GM19467 (cell line): ENCODE data around the gene OLFML2A.
A peak's percentile ranks its signal among the peaks of the same experiment; 100 is the strongest.
"Not testable (repeated sequence)": the region's sequence is repeated elsewhere in the genome, so short reads cannot be mapped to it uniquely, and the experiment has no call there.

Source experiments
- ATAC-seq: cut with Tn5 transposase; IDR thresholded peaks from one replicate; pipeline ENCODE4 v1.9.1; 2021; ENCODE audit warnings: mild to moderate bottlenecking, moderate library complexity; ENCODE audit not compliant: unreplicated experiment

OLFML2A gene

DNA sequence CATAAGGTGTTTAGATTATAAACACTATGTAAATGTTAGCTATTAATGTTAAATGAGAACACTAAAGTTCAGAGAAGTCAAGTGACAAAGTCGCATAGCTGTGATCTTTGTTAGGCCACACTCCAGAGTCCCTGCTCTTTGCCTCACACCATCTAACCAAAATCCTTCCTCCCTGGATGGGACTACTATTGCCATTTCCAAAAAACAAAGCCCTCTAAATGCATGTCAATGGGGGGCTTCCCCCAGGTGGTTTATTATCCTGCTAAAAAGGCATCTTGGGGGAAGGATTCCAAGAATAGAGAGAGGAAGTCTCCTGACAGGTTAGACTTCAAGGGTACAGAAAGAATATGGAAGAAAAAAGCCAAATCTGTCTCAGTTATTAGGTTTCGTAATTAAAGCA, 16.2 kb upstream of the OLFML2A start:
- ATAC-seq = no peak

DNA sequence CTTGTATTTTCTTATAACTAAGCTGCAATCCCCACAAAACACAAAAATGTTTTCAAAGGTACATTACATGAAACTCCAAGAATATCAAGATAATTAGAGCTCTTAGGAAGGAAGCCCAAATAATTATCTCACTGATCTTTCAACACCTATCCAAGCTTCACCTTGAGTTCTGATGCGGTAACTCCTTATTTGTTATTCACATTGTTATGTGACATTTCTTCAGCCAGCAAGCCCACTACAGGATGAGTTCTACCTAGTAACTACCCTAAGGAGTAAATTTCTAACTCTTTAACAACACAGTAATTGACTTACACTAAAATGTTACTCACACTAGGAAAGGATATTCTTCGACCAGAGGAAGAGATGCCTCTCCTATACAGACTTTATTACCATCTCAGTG, 15.7 kb upstream of the OLFML2A start:
- no peak for ATAC-seq

GRCh38 chr9:124761710-124762109, 15.2 kb upstream of the OLFML2A start:
- ATAC-seq = no peak

- no peak for ATAC-seq
Observed at GRCh38 chr9:124762633-124763032, 14.3 kb upstream of the OLFML2A start.

- no peak for ATAC-seq
Observed at GRCh38 chr9:124764774-124765438, 12.0 kb upstream of the OLFML2A start.

DNA sequence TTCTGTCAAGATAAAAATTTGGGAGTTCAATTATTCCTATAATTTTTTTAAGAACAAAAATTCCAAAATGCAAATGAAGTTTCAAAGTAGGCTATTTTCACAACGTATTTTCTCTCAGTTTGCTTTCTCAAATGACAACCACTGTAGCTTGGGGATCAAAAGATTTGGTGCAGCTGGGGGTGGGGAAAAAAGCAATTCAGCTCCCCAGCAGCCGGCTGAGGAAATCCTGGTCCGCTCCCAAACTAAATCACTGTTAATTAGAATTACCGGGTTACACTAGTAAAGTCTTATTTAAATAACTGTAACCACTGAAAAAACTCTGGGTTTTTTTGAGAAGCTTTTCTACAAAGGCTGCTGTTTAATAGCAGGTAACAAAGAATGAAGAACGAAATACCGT, 11.5 kb upstream of the OLFML2A start:
- ATAC-seq = no peak

- ATAC-seq = no peak
Observed at GRCh38 chr9:124766326-124766725, 10.6 kb upstream of the OLFML2A start.

DNA sequence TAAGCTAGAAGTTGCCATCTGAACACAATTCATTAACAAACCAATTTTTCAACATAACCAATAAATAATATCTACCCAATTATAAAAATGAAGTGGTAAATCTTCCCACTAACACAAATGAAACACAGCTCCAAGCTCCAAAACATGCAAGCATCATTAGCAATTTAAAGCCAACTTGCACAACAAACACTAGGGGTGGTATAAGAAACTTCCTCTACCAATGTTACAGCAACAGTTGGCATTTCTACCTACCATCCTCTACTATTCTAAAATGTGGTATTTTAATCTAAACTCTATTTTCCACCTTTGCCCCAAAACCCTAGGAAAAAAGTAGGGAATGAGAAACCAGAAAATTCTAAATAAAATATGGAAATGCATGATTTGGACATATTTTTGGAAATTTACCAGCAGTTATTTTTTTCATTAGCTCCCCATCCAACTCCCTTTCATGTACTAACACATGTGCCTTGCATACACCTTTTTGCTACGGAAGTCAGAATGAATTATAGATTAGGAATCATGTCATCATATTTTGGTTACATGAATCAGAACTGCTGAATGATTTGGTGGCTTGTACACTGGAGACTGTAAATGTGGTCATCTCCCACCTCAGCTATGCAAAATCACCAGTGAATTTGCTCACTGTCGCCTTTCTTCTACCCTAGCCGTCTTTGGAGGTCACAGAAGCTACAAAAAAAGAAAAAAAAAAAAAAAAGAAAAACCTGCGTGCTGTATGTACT, 9.9 kb upstream of the OLFML2A start:
- no peak for ATAC-seq

DNA sequence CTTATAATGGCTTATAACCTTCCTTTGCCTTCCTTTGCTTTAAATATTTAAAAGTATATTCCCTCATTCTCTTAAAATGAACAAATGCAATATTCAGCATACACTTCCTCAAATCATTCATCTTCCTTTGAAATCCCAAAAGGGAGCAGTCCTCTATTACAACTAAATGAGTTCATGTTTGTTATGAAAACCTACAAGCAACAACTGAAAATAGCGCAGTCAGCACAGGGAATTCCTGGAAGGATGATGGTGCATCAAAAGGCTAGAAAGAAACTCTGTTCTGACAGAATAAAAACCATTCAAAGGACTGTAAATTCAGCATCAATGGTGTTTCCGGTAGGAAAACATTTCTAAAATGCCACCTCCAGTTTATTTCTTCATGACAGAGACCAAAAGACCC, 9.1 kb upstream of the OLFML2A start:
- no peak for ATAC-seq

DNA sequence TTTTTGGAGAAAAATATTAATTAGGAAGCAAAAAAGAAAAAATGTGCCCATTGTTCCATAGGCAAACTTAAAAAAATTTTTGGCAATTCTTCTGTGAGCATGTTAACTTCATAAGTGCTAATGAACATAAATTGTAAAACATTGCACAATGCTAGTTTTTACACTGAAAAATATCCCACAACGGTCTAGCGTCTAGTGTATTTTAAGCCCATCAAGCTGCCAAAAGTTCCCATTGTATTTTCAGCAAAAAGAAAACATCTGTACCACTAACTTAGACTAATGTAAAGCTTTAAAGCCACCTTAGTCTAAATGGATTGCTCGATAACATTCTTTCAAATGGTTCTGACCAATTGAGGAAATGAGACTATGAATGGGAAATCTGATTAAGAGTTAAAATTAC, 8.6 kb upstream of the OLFML2A start:
- ATAC-seq = no peak

- ATAC-seq = no peak
Observed at GRCh38 chr9:124768750-124769548, 8.0 kb upstream of the OLFML2A start.

- no peak for ATAC-seq
Observed at GRCh38 chr9:124769549-124770358, 7.2 kb upstream of the OLFML2A start.

DNA sequence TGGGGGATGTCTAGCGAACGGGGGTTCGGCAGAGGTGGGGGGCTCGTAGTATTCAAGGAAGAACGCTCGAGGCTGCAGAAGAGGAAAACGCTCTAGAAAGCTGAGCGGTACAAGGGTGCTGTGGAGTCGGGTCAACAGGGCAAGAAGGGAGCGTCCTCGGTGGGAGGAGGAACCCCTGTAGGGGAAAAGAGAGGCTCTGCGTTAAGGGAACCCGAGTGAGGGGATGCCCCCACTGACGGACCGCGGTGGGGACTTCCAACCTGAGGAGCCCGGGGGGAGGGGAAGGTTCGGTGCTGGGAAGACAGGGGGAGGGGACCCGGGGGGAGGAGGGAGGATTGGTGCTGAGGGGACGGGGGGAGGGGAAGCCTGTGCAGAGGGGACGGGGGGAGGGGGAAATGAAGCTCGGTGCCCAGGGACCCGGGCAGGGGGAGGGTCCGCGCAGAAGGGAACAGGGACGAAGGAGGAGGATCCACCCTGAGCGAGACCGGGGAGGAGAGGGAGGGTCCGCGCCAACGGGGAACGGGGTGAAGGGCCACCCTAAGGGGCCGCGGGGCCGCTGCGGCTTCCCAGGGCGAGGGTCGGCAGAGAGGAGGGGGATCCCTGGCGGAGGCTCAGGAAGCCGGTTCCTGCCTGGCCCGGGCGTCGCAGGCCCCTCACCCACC, 6.4 kb upstream of the OLFML2A start:
- ATAC-seq = no peak

DNA sequence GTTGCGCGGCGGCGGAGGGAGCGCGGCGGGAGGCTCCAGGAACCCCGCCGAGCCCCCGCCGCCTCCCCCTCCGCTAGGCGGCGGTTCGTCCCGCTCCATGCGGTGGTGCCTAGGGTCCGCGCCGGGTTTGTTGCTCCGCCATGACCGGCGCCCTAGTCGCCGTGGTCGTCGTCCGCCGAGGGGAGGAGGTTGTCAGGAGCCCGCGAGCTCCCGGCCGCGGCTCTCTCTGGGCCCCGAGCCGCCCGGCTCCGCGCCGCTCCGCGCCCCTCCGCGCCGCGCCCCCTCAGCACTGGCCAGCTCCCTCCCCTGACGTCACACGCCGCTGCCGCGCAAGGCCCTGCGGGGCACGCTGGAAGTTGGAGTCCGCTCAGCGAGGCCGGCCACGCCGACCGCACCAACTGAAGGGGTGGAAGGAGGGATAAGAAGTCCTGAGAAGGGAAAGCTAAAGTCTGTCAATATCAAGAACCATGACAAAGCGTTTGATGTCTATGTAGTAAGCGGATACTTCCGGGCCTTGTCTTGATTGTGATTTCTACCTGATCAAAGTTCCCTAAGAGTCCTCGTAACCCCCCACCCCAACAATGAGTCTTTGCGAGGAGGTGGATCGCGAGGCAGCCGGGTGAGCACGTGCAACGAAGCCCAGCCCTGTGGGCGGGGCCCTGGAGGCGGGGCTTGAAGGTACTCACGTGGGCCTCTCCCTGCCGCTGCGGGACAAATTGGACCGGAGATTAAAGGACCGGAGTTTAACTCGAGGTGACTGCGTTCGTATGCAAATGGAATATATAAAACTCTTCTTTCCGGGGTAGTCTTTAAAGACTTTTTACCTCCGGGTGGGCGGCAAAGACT, 5.7 kb upstream of the OLFML2A start, which contains the start of gene NR6A1:
NR6A1 (minus strand) TSS at position 291 of the 846 bp plus-strand sequence.
- ATAC-seq = peak; percentile 89

DNA sequence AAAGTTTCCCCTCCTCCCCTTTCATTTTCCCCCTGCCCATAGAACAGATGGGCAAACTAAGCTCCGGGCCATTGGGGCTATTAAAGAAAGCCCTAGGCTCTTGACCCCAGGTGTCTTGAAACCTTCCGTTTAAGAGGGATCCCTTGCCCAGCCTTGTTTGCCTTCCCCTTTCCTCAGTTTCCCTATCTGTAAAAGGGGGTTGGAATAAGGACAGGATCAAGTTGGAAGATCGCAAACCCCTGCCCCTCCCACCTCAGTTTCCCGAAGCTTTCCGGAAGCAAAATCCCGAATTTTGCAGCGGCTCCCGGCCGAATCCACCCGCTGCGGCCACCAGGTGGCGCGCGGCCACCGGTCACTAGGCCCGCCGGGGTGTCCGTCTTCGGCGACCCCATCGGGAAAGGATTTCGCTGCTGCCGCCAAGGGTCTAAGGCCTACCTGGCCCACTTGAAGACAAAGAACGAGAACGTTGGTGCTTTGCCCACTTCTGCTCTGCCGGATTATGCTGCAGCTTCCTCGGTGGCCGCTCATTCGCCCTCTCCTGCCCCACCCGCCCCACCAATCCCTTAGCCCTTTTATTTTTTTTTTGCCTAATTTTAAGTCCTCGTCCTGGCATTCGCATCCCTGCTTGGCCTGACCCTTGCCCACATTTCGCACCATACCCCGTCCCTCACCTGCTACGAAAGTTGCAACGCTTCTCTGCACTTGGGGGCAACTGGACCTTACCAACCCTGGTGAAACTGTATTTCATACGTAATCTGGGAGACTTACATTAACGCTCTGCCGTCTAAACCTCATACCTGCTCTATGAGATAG, 4.9 kb upstream of the OLFML2A start:
- no peak for ATAC-seq

DNA sequence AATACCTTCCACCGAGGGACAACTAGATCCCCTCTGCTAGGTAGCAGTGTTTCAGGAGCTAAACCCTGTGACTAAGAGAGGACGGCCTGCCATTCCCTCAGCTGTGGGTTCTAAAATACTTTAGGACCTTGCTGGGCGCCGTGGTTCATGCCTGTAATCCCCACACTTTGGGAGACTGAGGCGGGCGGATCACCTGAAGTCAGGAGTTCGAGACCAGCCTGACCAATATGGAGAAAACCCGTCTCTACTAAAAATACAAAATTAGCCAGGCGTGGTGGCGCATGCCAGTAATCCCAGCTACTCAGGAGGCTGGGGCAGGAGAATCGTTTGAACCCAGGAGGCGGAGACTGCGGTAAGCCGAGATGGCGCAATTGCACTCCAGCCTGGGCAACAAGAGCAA, 4.1 kb upstream of the OLFML2A start:
- ATAC-seq = not testable (repeated sequence)

- ATAC-seq = no peak
Observed at GRCh38 chr9:124773473-124774128, 3.3 kb upstream of the OLFML2A start.
